Endothelial cell of umbilical vein (primary cell): ENCODE measurements around the gene ZBTB4. TPM values are rescaled to one million over a fixed set of nuclear protein-coding genes. Genes with fewer than 3 reads are reported as not detected.
"Not testable (repeated sequence)": the region's sequence is repeated elsewhere in the genome, so short reads cannot be mapped to it uniquely, and the experiment has no call there.

ENCODE experiments used
- BruUV-seq: library from RNA; stranded (reverse); fragments of 400-500 nt; replicated peaks from 2 replicates; lab custom pipeline; 2021; lab: Mats Ljungman, UMichigan
- CTCF ChIA-PET: fragments of 300-600, 350-600 bp; sonication (Branson Sonifier 250); formaldehyde crosslinking; loops from one replicate; lab custom pipeline; 2021; ENCODE audit warnings: antibody characterized with exemption, inconsistent platforms; lab: Charles Lee
- POLR2A ChIA-PET: fragments of 300-600, 350-600 bp; sonication (Branson Sonifier 250); formaldehyde crosslinking; loops from one replicate; lab custom pipeline; 2021; ENCODE audit warnings: antibody characterized with exemption, inconsistent platforms; lab: Charles Lee
- DNase-seq: peaks from one replicate; pipeline ENCODE4 v3.0.0-alpha.2; 2011; ENCODE audit warnings: low read depth, low spot score
- FAIRE-seq: peaks from 2 replicates; lab custom pipeline; 2011; peaks lifted over from hg19 to GRCh38; lab: Jason Lieb, UNC
- H2AFZ ChIP-seq: 2 replicates; pipeline ENCODE4 v1.6.0; 2012; ENCODE audit warnings: low read depth, low read length, control low read depth, inconsistent platforms
- H3K27ac ChIP-seq: 2 replicates; pipeline ENCODE4 v1.5.1; 2011; ENCODE audit warnings: low read depth, mild to moderate bottlenecking, control low read depth, low read length, moderate library complexity; ENCODE audit not compliant: insufficient read depth
- H3K27me3 ChIP-seq, 2 experiments: 2 replicates each; pipeline versions ENCODE4 v1.6.0 to v1.6.1; 2011; ENCODE audit warnings: low read length in 2 of 2, mixed read lengths in 1 of 2; ENCODE audit not compliant: control insufficient read depth in 2 of 2, insufficient read depth in 2 of 2
- H3K36me3 ChIP-seq, 2 experiments: 2 replicates in 1 of 2; 3 replicates in 1 of 2; pipeline ENCODE4 v1.5.1; 2011; ENCODE audit warnings: low read length in 2 of 2, mild to moderate bottlenecking in 1 of 2, moderate library complexity in 1 of 2; ENCODE audit not compliant: control insufficient read depth in 2 of 2, insufficient read depth in 2 of 2; ENCODE audit errors: extremely low read depth in 1 of 2
- H3K4me1 ChIP-seq: 3 replicates; pipeline ENCODE4 v1.5.1; 2011; ENCODE audit warnings: mild to moderate bottlenecking, low read length; ENCODE audit not compliant: control insufficient read depth, insufficient read depth; ENCODE audit errors: extremely low read depth
- H3K4me2 ChIP-seq: 2 replicates; pipeline ENCODE4 v1.6.1; 2011; ENCODE audit warnings: low read length, control low read depth, mixed read lengths; ENCODE audit not compliant: insufficient read depth
- H3K4me3 ChIP-seq, 3 experiments: fragments of 200-600 bp in 1 of 3; sonication (generic), shearing (Covaris generic) in 1 of 3; replicated peaks in 1 of 3; 2 replicates each; pipeline ENCODE4 v1.5.1; 2011 to 2016; ENCODE audit warnings: control low read depth in 3 of 3, low read length in 3 of 3, mild to moderate bottlenecking in 2 of 3, inconsistent platforms in 1 of 3, low read depth in 1 of 3, moderate library complexity in 1 of 3; ENCODE audit not compliant: insufficient read depth in 1 of 3
- H3K79me2 ChIP-seq: 2 replicates; pipeline ENCODE4 v1.6.0; 2012; ENCODE audit warnings: low read length, inconsistent platforms; ENCODE audit not compliant: control insufficient read depth, insufficient read depth
- H3K9ac ChIP-seq: replicated peaks from 2 replicates; pipeline ENCODE3; 2011; ENCODE audit warnings: low read length, control low read depth; ENCODE audit not compliant: insufficient read depth; ENCODE audit errors: extremely low read depth
- H3K9me1 ChIP-seq: replicated peaks from 3 replicates; pipeline ENCODE4 v1.6.0; 2011; ENCODE audit warnings: mild to moderate bottlenecking, low read length; ENCODE audit not compliant: control insufficient read depth, insufficient read depth; ENCODE audit errors: extremely low read depth
- H3K9me3 ChIP-seq: replicated peaks from 2 replicates; pipeline ENCODE4 v1.5.1; 2012; ENCODE audit warnings: low read length, inconsistent platforms; ENCODE audit not compliant: control insufficient read depth, insufficient read depth
- H4K20me1 ChIP-seq: replicated peaks from 2 replicates; pipeline ENCODE3; 2011; ENCODE audit warnings: mild to moderate bottlenecking, low read length; ENCODE audit not compliant: control insufficient read depth, insufficient read depth; ENCODE audit errors: extremely low read depth
- EZH2 ChIP-seq: IDR thresholded peaks from 2 replicates; pipeline ENCODE4 v1.6.1; 2012; ENCODE audit warnings: borderline replicate concordance, low read depth, mild to moderate bottlenecking, moderate library complexity, low read length, inconsistent platforms; ENCODE audit not compliant: severe bottlenecking
- FOS ChIP-seq: IDR thresholded peaks from 2 replicates; pipeline ENCODE4 v1.6.1; 2011; ENCODE audit warnings: mild to moderate bottlenecking, low read length, moderate library complexity, borderline replicate concordance; ENCODE audit not compliant: insufficient read depth
- GATA2 ChIP-seq: IDR thresholded peaks from 2 replicates; pipeline ENCODE4 v1.7.0; 2011; ENCODE audit warnings: low read depth, mild to moderate bottlenecking, moderate library complexity, mixed read lengths, low read length; ENCODE audit not compliant: insufficient read length, insufficient read depth
- JUN ChIP-seq: IDR thresholded peaks from 2 replicates; pipeline ENCODE4 v1.6.1; 2011; ENCODE audit warnings: borderline replicate concordance, low read depth; ENCODE audit not compliant: insufficient read length, insufficient read depth
- MAX ChIP-seq: IDR thresholded peaks from 2 replicates; pipeline ENCODE4 v1.6.1; 2011; ENCODE audit not compliant: insufficient read depth, insufficient read length
- MYC ChIP-seq: IDR thresholded peaks from one replicate; pipeline ENCODE4 v1.6.1; 2011; ENCODE audit warnings: mild to moderate bottlenecking, low read depth, low read length
- POLR2A ChIP-seq: IDR thresholded peaks from 2 replicates; pipeline ENCODE4 v1.6.1; 2012; ENCODE audit warnings: low read depth, mild to moderate bottlenecking, control low read depth, low read length
- POLR2AphosphoS5 ChIP-seq: IDR thresholded peaks from 2 replicates; pipeline ENCODE4 v1.6.1; 2012; ENCODE audit warnings: low read depth, mild to moderate bottlenecking, control low read depth, low read length, moderate library complexity; ENCODE audit not compliant: insufficient read depth
- dilution Hi-C: fragments of 300-500 bp; cut with MboI; formaldehyde crosslinking; loops from one replicate; pipeline ENCODE4 v1.15.0; 2019; ENCODE audit warnings: low sequenced_read_pairs; ENCODE audit not compliant: extremely low pct_ligation_motif_present
- intact Hi-C: fragments of 100-400 bp; cut with micrococcal nuclease; formaldehyde crosslinking; loops from one replicate; pipeline ENCODE4 v1.10.0; 2022
- polyA plus RNA-seq, 4 experiments: library from polyadenylated mRNA; depleted of rRNA in 3 of 4; stranded (reverse) in 3 of 4; unstranded in 1 of 4; fragments of >200 nt; gene quantifications; 2 replicates each; pipeline versions ENCODE4 v1.2.1 to v1.2.3, GENCODE V29; 2011 to 2012; ENCODE audit warnings: missing spikeins in 1 of 4
- total RNA-seq: library from RNA; stranded (reverse); gene quantifications from 2 replicates; pipeline ENCODE4 v1.2.3, GENCODE V29; 2021

ZBTB4 gene
- total and polyA plus RNA-seq, 2 donors (not counting 3 experiments of a cell fraction or from before 2014, with no cell fraction given): 15.1 to 26.5 TPM

- H4K20me1 ChIP-seq: no peaks in the 10 kb centered on the region
- no peaks in the 10 kb centered on the region for H3K9me1 ChIP-seq
- DNase-seq: no peak
- no peak overlapping the region for H3K27ac ChIP-seq
- BruUV-seq: no TSS peak
- intact Hi-C loops: no loop called here
- H3K9ac ChIP-seq: no peak overlapping the region
- no peaks in the 10 kb centered on the region for H3K36me3 ChIP-seq
- no peak for FAIRE-seq
- no peak for TF ChIP-seq FOS
- TF ChIP-seq POLR2A: no peak
- no peak for TF ChIP-seq EZH2
- TF ChIP-seq POLR2AphosphoS5: no peak
- no peak for TF ChIP-seq MYC
- no peak for TF ChIP-seq MAX
- no peak for TF ChIP-seq JUN
- TF ChIP-seq GATA2: no peak
- no peaks in the 10 kb centered on the region for H3K27me3 ChIP-seq
- H2AFZ ChIP-seq: no peak overlapping the region
- H3K4me3 ChIP-seq: no peak overlapping the region
- peaks cover 10% of the 10 kb centered on the region for H3K4me1 ChIP-seq
- dilution Hi-C loops: no loop called here
- H3K79me2 ChIP-seq: peaks cover 53% of the 10 kb centered on the region
- ChIA-PET POLR2A (no interaction called here), CTCF (interaction anchor here (1.2 kb wide), 1 partner anchor 32 kb away, joined by 3 read pairs; the partner anchor contains the start of gene FGF11)
- no peak overlapping the region for H3K4me2 ChIP-seq
- H3K9me3 ChIP-seq: no peaks in the 10 kb centered on the region
Measured at GRCh38 chr17:7471729-7472128, 7.7 kb downstream of the ZBTB4 start.

- BruUV-seq, H3K4me3 ChIP-seq, H2AFZ ChIP-seq, FAIRE-seq, DNase-seq, H3K9me1 ChIP-seq, H4K20me1 ChIP-seq, dilution Hi-C loops, H3K4me2 ChIP-seq, H3K4me1 ChIP-seq, H3K36me3 ChIP-seq, H3K9ac ChIP-seq, intact Hi-C loops, H3K9me3 ChIP-seq, H3K27me3 ChIP-seq, H3K27ac ChIP-seq: not testable (repeated sequence)
- ChIA-PET CTCF (interaction anchor here (1.2 kb wide), 1 partner anchor 31 kb away, joined by 3 read pairs; the partner anchor contains the start of gene FGF11), POLR2A (interaction anchor here (0.7 to 1.6 kb wide), 2 partner anchors 14 to 35 kb away, joined by 3 to 4 read pairs; partner anchors contain the start of genes POLR2A and TMEM102)
- peaks cover 42% of the 10 kb centered on the region for H3K79me2 ChIP-seq
Measured at GRCh38 chr17:7470457-7470973, 8.9 kb downstream of the ZBTB4 start.

- peaks cover 36% of the 10 kb centered on the region for H3K79me2 ChIP-seq
- dilution Hi-C loops, H2AFZ ChIP-seq, H4K20me1 ChIP-seq, H3K27me3 ChIP-seq, H3K27ac ChIP-seq, H3K4me2 ChIP-seq, intact Hi-C loops, CTCF ChIA-PET, FAIRE-seq, H3K4me1 ChIP-seq, H3K9ac ChIP-seq, H3K9me1 ChIP-seq, BruUV-seq, H3K36me3 ChIP-seq, H3K4me3 ChIP-seq, DNase-seq, H3K9me3 ChIP-seq: not testable (repeated sequence)
- POLR2A ChIA-PET: interaction anchor here (0.7 to 1.6 kb wide), 2 partner anchors 14 to 34 kb away, joined by 3 to 4 read pairs; partner anchors contain the start of genes POLR2A and TMEM102
Measured at GRCh38 chr17:7469843-7470242, 9.6 kb downstream of the ZBTB4 start.
